GM10266 (cell line): ENCODE data around the gene SLC6A3.

Experiments
- DNase-seq: peaks from one replicate; pipeline ENCODE4 v3.0.0; 2012; ENCODE audit errors: extremely low spot score
- CTCF ChIP-seq: IDR thresholded peaks from 2 replicates; pipeline ENCODE4 v1.5.1; 2012; ENCODE audit warnings: mild to moderate bottlenecking, low read depth; ENCODE audit not compliant: control insufficient read depth, insufficient read depth; ENCODE audit errors: missing control alignments

SLC6A3 gene

GRCh38 chr5:1448511-1449011 lies 3.3 kb upstream of the SLC6A3 start:
- no peak for DNase-seq

GRCh38 chr5:1447671-1448361 lies 2.6 kb upstream of the SLC6A3 start:
- DNase-seq: no peak
- no peak for TF ChIP-seq CTCF

More at GRCh38 chr5:1448511-1449011, 3.3 kb upstream of the SLC6A3 start:
- TF ChIP-seq CTCF: no peak

GRCh38 chr5:1446602-1447343 lies 1.5 kb upstream of the SLC6A3 start:
- TF ChIP-seq CTCF: no peak
- DNase-seq: no peak

- no peak for DNase-seq
- TF ChIP-seq CTCF: no peak
Observed at GRCh38 chr5:1445689-1446601, 705 bp upstream of the SLC6A3 start.

- no peak for TF ChIP-seq CTCF
- DNase-seq: no peak
Observed at GRCh38 chr5:1444361-1445189, 665 bp downstream of the SLC6A3 start.

- DNase-seq: no peak
- TF ChIP-seq CTCF: no peak
Observed at GRCh38 chr5:1443991-1444360, 1.3 kb downstream of the SLC6A3 start.
